Stimulated activated CD4-positive, alpha-beta T cell treated with anti-CD3 and anti-CD28 coated beads, Interleukin-2, amount 100 ng/mL, for 4 hours (primary cell): ENCODE data around the gene TRIO.

Experiments used
- DNase-seq: peaks from one replicate; pipeline ENCODE4 v3.0.0-alpha.2; 2020; ENCODE audit warnings: low read depth

TRIO gene

DNA sequence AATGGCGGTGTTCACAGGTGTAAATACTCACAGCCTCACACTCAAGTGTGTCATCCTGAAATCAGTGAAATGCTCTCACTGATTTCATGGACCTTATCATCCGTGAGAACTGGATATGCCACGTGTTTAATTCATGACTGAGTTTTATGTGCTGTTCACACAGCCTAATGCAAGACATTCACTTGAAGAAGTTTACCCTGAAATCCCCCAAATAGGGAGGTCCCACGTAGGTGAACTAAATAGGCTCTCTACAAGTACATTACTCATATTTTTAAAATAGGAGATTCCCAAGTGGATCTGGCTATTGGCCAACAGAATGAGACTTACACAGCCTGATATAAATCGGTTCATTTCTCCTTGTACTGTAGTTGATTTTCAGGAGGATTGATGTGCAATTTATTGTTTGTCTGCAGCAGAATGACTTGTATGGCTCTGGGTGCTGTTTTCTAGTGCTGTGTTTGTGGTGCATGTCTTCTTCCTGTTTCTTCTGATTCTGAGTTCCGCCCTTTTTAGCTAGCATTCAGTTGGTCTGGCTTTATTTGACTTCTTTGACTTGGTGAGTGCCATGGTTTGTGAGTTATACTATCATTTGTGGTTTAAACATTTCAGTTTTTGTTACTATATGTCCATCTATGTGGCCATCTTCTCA, 25.1 kb downstream of the TRIO start:
- DNase-seq: no peak

DNA sequence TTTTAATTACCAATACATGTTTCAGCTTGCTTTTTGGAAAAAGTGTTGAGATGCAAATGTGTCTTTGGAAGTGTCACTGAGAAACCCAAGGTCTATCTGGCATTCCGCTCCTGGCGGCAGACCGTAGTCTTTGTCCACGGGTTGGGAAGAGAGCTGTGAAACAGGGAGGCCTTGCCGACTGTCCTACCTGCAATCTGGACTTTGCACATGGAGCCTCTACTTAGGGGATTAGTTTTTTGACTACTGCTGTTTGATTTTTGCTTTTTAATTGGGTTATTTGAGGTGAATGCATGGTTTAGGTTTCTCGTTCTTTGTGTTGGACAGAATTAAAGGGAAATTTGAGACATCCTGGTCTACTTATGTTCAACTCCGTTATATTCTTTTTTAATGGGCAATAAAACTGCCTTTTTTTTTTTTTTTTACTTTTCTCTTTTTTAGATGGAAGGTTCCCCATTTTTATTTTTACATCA, 25.7 kb downstream of the TRIO start:
- DNase-seq: no peak

DNA sequence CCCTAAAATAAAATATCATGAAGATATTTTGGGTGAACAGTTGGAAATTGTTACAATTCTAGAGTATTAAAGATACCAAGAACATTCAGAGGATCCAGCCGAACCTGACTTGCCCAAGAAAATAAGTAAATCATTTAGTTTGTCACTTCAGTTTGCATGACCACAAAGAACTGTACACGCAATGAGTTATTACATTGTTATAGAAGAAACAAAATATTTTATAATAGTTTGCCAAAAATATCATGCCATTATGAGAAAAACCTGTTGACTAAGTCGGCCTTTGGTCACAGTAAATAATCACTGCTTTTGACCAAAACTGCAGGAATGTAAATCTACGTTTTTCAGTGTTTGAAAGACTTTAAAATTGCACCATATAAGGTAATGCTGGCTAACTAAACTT, 27.9 kb downstream of the TRIO start:
- no peak for DNase-seq

DNA sequence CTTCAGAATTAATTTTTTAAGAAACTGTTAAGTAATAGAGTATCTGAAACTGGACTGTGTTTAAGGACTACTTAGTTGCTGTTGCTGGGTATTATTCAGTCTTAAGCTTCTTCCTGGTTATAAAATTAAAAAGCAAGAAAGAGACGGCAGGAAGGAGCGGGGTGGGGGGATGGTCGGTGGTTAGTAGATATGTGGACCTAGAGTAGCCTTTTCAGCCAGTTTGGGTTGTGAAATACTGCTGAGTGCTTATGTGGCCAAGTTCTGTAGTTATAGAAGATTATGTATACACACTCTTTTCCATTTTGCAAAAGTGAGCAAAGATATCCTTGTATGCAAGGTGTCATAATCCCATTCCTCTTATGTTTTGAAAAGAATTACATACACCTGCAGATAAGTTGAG, 28.5 kb downstream of the TRIO start:
- no peak for DNase-seq

DNA sequence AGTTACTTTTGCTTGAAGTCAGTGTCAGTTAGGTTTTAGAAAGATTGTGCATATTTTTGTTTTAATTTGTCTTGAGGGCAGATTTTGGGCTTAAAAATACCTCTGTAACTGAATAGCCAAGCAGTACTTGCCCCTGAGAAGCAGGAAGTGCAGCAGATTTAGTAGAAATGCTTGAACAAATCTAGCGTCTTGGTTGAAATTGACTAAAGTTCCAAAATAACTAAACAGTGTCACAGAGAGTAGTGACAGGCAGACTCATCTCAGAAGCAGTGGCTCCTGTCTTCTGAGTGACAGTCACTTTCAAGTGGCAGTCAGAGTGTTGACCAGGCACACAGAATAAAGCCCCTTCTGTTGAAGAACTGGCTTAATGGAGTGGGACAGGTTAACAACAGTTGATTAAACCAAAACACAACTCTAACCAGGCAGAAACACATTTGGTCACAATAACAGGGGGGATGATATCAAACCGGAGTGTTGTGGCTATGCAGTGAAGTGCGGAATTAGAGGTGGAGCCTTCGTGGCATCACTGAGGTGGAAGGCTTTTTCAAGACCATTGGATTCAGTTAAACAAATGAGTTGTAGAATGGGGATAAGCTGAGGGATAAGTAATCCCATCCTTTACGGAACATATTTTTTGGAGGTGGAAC, 29.1 kb downstream of the TRIO start:
- DNase-seq: no peak

DNA sequence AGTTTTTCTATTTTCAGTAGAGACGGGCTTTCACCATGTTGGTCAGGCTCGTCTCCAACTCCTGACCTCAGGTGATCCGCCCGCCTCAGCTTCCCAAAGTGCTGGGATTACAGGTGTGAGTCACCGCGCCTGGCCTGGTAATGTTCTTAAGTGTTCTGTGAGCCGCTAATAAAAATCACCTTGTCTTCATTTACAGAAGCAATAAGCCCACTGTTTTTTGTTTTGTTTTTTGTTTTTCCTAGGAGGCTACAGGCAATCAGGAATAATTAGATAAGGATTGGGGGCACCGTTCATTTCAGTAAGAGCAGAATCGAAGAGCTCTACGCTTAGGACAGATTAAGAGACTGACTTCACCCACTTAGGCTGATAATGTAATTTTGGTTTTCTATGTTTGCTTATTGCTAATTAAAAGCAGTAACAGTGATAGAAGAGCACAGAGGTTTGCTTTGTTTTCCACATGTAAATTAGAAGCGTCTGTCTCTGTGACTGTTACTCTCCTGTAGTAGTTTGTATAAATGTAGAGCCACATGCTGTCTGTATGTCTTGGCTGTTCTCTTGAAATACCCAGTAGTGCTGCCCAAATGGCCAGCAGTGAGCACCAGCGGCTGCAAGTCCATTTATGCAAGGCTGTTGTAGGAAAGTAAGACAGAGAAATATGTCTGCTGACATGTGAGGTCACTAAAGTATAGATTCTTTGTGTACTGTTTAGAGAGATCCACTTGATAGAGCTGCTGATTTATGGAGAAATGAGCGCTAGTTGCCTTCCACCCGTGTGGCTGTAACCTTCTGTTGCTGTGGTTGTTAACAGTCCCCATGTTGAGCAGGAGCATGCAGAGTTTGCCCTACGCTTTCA, 30.5 kb downstream of the TRIO start:
- DNase-seq: no peak

DNA sequence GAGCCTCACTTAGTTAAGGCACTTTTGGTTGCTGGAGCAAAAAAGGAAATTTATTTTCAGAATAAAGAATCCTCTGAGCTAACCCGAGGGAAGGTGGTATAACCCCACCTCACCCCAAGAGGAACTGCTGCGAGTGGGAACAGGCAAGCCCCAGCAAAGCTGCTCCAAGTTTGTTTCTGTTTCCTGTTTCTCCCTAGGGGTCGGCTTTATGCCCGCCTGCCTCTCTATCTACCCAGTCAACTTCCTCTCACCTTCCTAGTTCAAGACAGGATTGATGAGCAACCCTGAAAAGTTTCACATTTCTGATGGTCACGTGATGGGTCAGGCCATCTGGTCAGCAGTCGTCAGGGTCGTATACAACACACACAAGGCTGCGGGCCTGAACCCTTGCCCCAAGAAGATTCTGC, 31.1 kb downstream of the TRIO start:
- DNase-seq: no peak

DNA sequence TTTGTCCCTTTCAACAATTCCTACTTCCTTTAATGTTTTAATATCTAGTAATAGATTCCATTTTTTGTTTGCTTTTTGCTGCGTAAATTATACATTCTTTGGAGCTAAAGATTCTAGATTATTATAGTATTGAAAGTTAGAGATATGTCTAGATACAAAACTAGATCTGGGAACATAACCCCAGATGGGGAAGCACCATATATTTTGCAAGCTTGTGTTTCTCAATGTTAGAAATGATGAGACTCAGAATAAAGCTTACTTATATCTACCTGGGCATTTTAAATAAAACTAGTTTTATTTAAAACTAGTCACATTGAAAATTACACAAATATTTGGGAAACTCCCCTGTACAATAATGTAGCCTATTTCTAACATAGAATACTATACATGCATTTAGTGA, 32.2 kb downstream of the TRIO start:
- DNase-seq: no peak

DNA sequence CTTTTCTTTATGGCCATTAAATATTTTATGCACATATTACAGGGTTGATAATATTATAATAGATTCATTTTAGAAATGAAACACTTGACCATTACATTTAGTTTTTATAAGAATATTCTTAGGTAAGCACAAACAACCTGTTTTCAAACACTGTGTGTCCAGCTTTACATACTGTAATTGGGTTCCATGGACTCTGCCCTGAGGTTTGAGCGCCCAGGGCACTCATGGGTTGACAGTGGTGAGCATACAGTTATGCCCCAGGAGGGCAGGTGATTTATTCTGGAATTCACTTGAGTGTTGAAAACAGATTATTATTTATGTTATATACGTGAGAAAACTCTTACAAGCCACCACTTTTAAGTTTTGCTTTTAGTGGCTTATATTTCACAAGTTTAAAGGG, 33.7 kb downstream of the TRIO start:
- no peak for DNase-seq

DNA sequence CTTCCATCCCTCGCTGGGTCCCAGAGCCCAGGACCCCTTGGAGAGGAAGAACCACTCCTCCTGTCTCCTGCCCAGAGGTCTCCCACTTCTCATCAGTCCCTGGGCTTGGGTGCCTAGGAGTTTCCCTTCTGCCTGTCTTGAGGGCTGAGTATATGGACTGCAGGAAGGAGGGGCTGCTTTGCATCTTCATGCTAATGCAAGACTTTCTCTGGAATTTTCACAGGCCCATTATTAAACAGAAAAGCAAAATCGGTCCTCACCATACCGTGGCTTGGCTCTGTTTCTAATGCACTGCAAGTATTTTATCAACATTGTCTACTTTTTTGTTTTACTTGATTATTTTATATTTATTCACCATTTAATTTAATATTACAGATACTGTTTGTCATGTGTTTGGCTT, 34.5 kb downstream of the TRIO start:
- no peak for DNase-seq

DNA sequence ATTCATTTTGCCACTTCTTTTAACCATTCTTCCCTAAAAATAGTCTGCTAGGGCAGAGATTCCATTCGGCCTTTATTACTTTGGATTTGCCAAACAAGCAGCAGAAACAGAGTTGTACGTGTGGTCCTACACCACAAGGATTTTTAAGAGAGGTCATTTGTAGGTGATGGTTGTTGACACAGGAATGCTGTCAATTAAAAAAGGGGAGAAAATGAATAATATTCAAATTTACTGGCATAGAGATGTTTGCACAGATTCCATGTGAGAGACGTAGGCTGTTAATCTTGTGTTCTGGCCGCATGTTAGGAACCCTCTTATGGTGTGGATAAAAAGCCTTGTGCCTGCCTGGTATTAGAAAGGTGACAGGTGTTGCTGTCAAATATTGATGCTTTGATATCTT, 34.9 kb downstream of the TRIO start:
- DNase-seq: no peak

DNA sequence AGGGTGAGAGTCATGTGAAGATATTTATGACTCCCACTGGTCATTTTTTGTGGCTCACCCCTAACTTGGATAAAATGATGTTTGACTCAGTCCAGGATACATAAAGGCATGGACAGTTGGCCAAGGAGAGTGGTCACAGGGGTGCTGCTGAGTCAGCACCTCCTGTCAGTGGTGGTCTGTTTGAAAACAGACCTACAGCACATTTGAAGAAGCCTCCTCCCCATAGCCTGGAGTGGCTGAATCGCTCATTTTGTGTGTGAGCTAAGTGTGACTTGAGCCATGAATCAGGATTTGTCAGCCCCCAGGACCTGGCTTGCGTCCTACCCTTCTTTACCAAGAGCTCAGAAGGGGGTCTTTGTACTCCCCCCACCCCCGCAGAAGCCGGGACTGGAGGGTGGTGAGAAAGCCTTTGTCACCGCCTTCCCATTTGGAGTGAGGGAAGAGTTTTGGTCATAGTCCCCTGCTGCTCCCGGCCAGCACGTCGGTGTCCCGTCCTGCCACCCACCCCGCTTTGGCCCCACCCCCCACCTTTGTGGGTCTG, 35.6 kb downstream of the TRIO start:
- DNase-seq: no peak

DNA sequence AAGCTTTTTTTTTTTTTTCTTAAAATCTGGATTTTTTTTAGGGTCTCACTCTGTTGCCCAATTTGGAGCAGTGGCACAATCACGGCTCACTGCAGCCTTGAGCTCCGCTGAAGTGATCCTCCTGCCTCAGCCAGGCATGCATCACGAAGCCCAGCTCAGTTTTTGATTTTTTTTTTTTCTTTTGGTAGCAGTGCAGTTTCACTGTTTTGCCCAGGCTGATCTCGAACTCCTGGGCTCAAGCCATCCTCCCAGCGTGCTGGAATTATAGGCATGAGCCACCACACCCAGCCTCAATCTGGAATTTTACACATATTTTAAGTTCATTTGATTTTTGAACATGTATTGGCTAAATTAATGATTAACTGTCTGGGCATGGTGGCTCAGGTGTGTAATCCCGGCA, 36.3 kb downstream of the TRIO start:
- no peak for DNase-seq

DNA sequence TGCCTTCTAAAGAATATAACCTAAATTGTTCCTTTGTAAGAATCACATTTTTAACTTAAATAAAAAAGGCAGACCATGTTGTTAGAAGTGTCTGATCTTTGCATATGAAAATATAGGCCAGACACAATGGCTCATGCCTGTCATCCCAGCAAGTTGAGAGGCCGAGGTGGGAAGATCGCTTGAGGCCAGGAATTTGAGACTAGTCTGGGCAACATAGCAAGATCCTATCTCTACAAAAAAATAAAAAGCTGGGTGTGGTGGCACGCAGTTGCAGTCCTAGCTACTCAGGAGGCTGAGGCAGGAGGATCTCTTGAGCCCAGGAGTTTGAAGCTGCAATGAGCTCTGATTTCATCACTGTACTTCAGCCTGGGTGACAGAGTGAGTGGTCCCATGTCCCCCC, 37.3 kb downstream of the TRIO start:
- DNase-seq: no peak

DNA sequence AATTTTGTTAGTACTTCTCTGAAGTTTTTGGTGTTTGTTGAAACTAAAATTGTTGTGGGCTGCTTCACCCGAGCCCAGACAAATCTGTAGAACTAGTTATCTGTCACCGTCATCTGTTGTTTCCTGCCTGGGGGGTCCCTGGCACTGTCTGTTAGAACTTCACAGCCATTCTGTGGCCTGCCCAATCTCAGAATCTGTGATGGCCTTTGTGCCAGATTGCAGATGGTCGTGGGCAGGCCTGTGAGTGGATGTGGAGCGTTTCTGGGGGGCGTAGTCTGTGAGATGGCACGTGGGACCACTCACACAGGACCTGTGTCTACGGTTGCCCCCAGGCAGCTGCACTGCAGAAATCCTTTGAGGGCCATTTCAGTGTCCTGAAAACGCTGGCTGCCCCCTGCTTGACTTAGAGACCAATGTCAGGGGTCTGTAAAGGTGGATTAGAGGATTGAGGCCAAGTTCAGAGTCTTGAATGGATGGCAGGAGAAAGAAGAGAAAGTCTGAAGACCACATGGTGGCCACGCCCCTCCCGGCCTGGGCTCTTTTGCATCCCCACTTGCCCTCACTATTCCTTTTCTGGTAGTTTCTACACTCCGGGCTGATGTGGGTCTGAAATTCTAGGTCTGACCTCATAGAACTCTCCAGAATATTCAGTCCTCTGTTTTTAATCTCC, 38.3 kb downstream of the TRIO start:
- no peak for DNase-seq

DNA sequence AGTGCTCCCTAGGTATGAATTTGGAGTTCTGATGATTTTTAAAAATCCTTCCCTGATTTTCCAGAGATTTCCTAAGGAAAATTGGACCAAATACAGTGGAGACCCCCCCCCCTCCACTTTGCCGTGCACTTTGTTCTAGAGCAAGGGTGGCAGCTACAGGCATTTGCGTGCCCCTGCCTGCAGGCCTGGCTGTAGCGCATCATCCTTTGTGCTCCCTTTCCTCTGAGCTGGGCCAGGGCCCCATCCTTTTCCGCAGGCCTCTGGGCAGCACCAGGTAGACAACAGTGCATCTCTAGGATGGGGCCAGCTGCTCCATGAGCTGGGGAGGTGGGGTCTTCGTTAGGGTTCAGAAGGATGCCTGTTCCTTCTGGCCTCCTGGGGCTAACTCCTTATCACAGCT, 39.6 kb downstream of the TRIO start:
- DNase-seq: no peak

DNA sequence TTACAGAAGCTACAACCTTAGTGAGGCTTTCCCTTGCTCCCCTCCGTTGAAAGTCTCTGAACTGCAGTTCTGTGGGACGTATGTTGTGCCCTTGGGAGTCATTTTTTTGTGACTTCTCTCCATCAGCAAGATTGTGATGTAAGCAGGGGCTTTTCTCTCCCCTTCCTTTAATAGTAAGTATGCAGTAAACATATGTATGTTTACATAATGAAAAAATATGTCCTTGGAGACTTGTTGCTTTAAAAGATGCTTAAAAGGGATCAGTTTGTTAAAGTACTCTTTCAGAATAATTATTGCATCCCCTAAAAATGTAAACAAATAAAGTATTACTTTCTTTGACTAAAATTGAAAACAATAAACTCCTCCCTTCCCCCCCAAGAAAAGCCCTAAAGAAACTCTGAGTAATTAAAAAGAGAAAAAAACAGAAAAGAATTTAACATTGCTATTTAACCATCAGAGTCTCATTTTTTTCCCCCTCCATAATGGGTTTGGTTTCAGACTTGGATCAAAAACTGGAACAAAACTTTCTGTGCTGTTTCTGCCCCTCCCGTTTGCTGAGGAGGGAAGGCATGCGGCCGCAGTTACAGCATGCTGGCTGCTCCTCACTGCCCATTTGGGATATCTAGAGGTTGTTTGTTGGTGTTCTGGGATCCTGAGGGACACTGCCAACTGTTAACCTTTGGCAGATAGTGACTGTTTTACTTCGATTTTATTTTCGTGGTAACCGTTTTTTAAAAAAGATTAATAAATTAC, 40.2 kb downstream of the TRIO start:
- no peak for DNase-seq

DNA sequence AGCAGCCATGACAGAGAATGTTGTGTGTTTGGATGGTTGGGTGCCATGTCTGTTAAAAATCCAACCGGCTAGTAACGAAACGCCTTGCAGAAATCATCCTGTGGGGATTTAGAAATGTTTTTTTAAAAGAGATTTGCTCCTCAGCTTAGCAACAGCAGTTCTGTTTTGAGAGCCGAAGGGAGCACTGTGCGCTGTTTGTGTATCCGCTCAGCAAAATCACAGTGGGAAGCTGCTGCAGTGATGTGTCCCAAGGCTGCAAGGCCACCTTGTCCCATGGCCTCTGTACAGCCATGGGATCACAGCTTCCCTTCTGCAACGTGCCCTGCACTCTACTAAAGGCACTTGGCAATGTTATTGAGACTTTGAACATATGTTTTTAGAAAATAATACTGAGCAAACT, 40.9 kb downstream of the TRIO start:
- no peak for DNase-seq

DNA sequence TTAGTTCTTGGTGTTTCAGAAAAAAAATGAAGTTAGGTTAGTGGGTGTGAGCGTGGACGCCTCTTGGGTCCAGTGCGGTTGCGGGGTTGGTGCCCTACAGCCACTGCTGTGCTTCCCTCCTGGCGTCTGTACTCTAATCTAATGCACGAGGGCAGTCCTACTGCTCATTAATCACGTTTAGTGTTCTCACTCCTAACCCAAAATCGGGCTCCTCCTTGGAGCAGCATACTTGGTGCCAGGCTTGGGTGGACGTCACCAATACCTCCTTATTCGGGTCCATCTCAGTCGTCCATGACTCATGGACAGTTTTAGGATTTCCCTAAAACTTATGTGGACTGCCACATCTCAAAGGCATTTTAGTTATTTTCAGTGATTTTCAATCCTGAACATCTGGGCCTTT, 41.6 kb downstream of the TRIO start:
- DNase-seq: no peak

DNA sequence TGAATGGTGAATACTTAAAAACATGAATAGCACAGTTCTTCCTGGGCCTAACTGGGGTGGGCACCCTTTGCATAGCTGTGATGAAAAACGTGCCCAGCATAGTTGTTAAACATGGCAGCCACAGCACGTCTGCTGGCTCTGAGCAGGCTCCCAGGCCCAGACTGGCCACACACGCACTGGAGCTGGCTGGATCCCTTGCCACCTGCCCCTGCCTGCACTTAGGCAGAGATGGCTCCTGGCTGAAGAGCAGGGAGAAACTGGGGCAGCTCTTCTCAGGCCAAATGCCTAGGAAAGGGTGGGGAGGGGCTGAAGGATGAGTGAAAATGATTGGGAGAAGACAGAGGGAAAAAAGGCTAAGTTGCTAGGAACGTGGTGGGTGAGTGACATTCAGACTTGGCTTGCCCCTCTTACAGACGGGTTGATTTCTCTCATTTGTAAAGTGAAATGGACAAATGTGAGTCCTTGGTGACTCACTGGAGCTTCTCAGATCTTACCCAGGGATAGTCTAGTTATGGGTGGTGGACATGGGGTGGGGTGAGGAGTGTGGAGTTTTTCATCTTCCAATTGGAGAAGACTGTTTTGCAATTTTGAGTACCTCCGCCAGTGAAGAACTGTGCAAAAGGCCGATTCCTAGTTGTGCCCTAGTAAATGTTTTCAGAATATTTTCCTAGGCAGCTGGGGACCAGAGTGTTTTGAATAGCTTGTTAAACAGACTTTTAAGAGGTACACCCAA, 42.4 kb downstream of the TRIO start:
- no peak for DNase-seq
